GM12891 (cell line): ENCODE measurements around the gene ABLIM2.
"Not testable (repeated sequence)": the region's sequence is repeated elsewhere in the genome, so short reads cannot be mapped to it uniquely, and the experiment has no call there.

Experiments
- DNase-seq: peaks from one replicate; pipeline ENCODE4 v3.0.0; 2011; ENCODE audit warnings: low spot score; ENCODE audit not compliant: insufficient read length
- FAIRE-seq: peaks from 2 replicates; lab custom pipeline; 2011; peaks lifted over from hg19 to GRCh38; lab: Jason Lieb, UNC
- PAX5 ChIP-seq: IDR thresholded peaks from 2 replicates; pipeline ENCODE4 v1.6.1; 2011; ENCODE audit warnings: low read length, moderate library complexity, mild to moderate bottlenecking; ENCODE audit not compliant: insufficient read depth, severe bottlenecking
- POLR2A ChIP-seq: IDR thresholded peaks from 2 replicates; pipeline ENCODE4 v1.6.1; 2011; ENCODE audit warnings: low read depth, low read length, control low read depth
- POLR2AphosphoS5 ChIP-seq: IDR thresholded peaks from 2 replicates; pipeline ENCODE4 v1.6.1; 2011; ENCODE audit warnings: low read depth, low read length, control low read depth
- POU2F2 ChIP-seq: IDR thresholded peaks from 2 replicates; pipeline ENCODE4 v1.6.1; 2011; ENCODE audit warnings: low read depth, mild to moderate bottlenecking, control low read depth, low read length, moderate library complexity
- SPI1 ChIP-seq: IDR thresholded peaks from 2 replicates; pipeline ENCODE4 v1.6.1; 2011; ENCODE audit warnings: low read depth, low read length, control low read depth
- TAF1 ChIP-seq: IDR thresholded peaks from 2 replicates; pipeline ENCODE4 v1.6.1; 2011; ENCODE audit warnings: low read depth, low read length, control low read depth

The ABLIM2 gene

DNA sequence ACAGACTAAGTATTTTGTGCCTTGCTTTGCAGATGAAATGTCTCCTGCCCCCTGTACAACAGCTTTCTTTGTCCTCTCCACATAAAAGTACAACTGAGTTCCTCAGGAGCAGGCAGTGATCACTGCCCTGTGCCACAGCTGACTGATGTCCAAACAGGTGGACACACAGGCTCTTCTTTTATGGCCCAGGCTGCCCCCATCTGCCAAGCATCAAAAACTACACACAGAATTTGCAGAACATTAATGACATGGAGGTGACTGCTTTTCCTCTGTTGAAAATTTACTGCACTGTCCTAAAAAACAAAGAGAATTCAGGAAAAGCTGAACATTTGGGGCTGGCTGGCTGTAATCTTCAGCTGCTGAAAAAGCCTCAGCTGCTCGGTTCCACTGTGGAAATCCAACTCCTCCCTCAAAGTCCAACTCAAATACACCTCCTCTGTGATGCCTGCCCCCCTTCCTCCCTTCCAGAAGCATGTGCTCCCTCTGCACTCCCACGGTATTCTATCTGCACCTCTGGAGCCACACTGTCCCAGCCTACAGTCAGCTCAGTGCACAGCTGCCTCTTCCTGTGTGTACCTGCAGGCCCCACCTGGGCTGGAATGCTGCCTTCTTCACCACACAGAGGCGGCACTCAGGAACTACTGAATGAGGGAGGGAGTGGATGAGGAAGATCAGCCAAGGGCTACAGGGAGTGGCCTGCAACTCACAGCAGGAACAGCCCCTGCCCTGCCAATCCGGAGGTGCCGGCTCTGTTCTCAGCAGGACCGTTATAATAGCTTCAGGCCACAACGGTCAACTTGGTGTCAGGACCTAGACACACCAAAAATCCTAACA is 229.3 kb downstream of the ABLIM2 start:
- no peak for DNase-seq
- no peak for TF ChIP-seq TAF1
- no peak for TF ChIP-seq POLR2A
- no peak for TF ChIP-seq SPI1
- TF ChIP-seq PAX5, result no peak
- TF ChIP-seq POU2F2, result no peak
- TF ChIP-seq POLR2AphosphoS5, result no peak
- FAIRE-seq, result no peak

- TF ChIP-seq POLR2A, result no peak
- no peak for TF ChIP-seq POLR2AphosphoS5
- TF ChIP-seq SPI1, result no peak
- no peak for TF ChIP-seq PAX5
- TF ChIP-seq TAF1, result no peak
- TF ChIP-seq POU2F2, result no peak
- FAIRE-seq (no peak), DNase-seq (no peak)
These were observed 229.9 kb downstream of the ABLIM2 start for GRCh38 chr4:7928711-7929110.

DNA sequence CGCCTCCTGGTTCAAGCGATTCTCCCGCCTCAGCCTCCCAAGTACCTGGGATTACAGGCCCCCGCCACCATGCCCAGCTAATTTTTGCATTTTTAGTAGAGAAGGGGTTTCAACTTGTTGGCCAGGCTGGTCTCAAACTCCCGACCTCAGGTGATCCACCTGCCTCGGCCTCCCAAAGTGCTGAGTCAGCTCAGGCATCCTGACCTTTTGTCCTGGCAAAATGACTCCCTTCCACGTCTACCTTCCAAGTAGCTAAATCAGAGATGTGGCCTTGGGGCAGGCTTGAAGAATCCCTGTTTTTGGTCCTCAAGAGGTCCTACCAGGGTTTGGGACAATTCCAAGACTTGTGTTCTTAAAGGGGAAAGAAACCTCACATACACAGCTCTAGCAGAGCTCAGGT is 231.8 kb downstream of the ABLIM2 start:
- no peak for FAIRE-seq
- DNase-seq, result no peak
- TF ChIP-seq POLR2A (no peak), SPI1 (no peak), PAX5 (no peak), POU2F2 (no peak), POLR2AphosphoS5 (no peak), TAF1 (no peak)

DNA sequence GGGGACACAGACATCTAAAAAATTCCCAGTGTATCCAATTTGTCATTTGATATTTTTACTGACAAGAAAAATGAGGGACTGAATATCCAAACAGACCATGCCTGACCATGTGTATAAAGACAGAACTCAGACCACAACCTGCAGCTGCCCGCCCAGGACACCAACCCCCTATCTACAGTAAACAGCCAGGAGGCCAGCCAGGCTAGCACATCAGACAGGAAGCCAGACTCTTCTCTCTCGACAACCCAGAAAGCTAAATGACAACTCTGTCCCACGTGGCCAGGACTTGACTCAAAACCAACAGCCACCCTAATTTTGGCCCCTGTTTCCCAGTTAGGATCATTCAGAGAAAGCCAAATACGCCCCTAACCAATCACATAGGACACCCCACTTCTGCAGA is 234.0 kb downstream of the ABLIM2 start:
- FAIRE-seq (no peak), DNase-seq (no peak)
- TF ChIP-seq TAF1, result no peak
- no peak for TF ChIP-seq POU2F2
- TF ChIP-seq SPI1, result no peak
- TF ChIP-seq PAX5, result no peak
- TF ChIP-seq POLR2AphosphoS5, result no peak
- TF ChIP-seq POLR2A, result no peak

DNA sequence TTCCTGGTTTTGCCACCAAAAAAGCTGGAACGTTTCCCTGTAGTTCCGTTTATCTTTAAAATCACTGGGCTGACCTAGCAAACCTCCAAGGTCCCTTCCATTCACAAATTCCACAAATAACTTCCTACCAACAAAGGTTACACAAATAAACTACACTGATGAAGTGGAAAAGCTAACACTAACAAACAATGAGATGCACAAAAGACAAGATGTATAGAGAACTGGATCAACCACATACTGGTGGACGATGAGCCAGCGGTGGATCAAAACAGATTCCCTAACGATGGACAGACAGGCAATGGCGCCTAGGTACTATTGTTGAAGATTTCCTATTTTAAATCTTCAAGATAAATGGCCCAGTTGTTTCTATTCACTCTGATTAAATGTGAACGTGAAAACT is 234.4 kb downstream of the ABLIM2 start:
- DNase-seq (no peak), FAIRE-seq (no peak)
- no peak for TF ChIP-seq POU2F2
- no peak for TF ChIP-seq PAX5
- TF ChIP-seq POLR2AphosphoS5, result no peak
- TF ChIP-seq POLR2A, result no peak
- TF ChIP-seq SPI1, result no peak
- TF ChIP-seq TAF1, result no peak

DNA sequence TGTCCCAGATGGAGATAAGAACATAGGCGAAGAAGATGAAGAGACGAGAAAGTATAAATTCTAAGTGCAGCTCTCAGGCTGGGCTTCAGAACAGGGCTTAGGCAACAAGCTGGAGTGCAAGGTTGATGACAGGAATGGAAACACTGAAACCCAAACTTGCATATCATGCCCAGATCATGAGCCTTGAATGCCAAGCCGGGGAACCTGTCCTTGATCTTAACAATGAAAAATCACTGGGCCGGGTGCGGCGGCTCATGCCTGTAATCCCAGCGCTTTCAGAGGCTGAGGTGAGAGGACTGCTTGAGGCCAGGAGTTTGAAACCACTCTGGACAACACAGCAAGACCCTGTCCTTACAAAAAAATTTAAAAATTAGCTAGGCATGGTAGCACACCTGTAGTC is 236.1 kb downstream of the ABLIM2 start:
- TF ChIP-seq TAF1 (no peak), PAX5 (no peak), POU2F2 (no peak), POLR2AphosphoS5 (no peak), SPI1 (no peak), POLR2A (no peak)
- no peak for DNase-seq
- no peak for FAIRE-seq

- DNase-seq, result no peak
- TF ChIP-seq SPI1 (no peak), POLR2AphosphoS5 (no peak), PAX5 (no peak), POU2F2 (no peak), POLR2A (no peak), TAF1 (no peak)
- no peak for FAIRE-seq
These were observed 239.6 kb downstream of the ABLIM2 start for GRCh38 chr4:7918981-7919380.

DNA sequence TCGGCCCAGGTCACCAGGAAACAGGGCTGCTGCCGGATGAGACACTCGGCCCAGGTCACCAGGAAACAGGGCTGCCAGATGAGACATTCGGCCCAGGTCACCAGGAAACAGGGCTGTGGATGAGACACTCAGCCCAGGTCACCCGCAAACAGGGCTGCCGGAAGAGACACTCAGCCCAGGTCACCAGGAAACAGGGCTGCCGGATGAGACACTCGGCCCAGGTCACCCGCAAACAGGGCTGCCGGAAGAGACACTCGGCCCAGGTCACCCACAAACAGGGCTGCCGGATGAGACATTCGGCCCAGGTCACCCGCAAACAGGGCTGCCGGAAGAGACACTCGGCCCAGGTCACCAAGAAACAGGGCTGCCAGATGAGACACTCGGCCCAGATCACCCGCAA is 240.4 kb downstream of the ABLIM2 start:
- FAIRE-seq, result not testable (repeated sequence)

GRCh38 chr4:7917669-7918068 is 240.9 kb downstream of the ABLIM2 start:
- no peak for FAIRE-seq
- no peak for TF ChIP-seq TAF1
- TF ChIP-seq POU2F2, result no peak
- no peak for TF ChIP-seq SPI1
- TF ChIP-seq PAX5, result no peak
- TF ChIP-seq POLR2AphosphoS5, result no peak
- TF ChIP-seq POLR2A, result no peak
- DNase-seq, result no peak

More for the DNA sequence above, 240.4 kb downstream of the ABLIM2 start:
- not testable (repeated sequence) for DNase-seq

- TF ChIP-seq SPI1 (no peak), POU2F2 (no peak), TAF1 (no peak), PAX5 (no peak), POLR2AphosphoS5 (no peak), POLR2A (no peak)
- DNase-seq, result no peak
- no peak for FAIRE-seq
These were observed 242.8 kb downstream of the ABLIM2 start for GRCh38 chr4:7915875-7916242.
